Stimulated activated CD8-positive, alpha-beta memory T cell treated with anti-CD3 and anti-CD28 coated beads, Interleukin-7, amount 100 ng/mL, for 48 hours (primary cell): ENCODE measurements around the gene EVPLL.
"Not testable (repeated sequence)": the region's sequence is repeated elsewhere in the genome, so short reads cannot be mapped to it uniquely, and the experiment has no call there.

Source experiments
- DNase-seq, 2 donors: peaks; one replicate each; pipeline ENCODE4 v3.0.0-alpha.2; 2020; ENCODE audit warnings: low read depth in 1 of 2; ENCODE audit errors: extremely low read depth in 1 of 2

The EVPLL gene

DNA sequence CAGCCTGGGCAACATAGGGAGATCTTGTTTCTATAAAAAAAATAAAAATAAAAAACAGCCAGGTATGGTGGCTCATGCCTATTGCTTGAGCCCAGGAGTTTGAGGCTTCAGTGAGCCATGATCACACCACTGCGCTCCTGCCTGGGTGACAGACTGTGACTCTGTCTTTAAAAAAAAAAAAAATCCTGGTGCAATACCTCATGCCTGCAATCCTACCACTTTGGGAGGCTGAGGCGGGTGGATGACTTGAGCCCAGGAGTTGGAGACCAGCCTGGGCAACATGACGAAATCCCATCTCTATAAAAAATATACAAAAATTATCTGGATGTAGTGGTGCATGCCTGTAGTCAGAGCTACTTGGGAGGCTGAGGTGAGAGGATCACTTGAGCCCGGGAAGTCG is 1.0 kb downstream of the EVPLL start:
- not testable (repeated sequence) for DNase-seq

- no peak for DNase-seq
These were observed 1.9 kb downstream of the EVPLL start for GRCh38 chr17:18379246-18380146.

DNA sequence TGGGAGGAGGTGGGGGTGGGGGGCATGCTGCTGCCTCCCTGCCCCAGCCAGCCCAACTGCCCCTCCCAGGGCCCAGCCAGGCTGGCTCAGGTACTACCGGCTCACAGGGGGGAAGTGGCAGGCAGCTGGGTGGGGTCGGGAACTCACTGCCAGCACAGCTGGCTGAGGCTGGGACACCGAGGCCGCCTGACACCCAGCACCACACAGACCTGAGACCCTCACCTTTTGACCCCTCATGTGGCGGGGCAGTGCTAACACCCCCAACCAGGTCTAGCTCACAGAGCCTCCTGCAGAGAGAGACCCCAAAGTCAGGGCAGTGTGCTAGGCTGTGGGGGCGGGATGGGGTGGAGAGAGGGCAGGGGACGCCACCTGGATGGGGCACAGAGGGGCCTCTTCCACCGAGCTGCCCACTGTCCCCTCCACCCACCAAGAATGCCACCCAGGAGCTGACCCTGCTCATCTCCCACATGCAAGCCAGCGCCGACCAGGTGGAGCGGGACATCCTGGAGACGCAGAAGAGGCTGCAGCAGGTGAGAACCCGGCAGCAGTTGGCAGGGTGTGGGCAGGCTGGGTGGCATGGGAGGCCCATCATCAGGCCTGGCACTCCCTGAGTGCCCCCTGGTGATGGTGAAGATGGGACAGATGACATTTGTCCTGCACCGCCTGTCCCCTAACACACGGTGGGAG is 3.0 kb downstream of the EVPLL start:
- DNase-seq, result no peak

- DNase-seq, result no peak
These were observed 3.8 kb downstream of the EVPLL start for GRCh38 chr17:18381158-18381952.

GRCh38 chr17:18381953-18382245 is 4.3 kb downstream of the EVPLL start:
- no peak for DNase-seq

DNA sequence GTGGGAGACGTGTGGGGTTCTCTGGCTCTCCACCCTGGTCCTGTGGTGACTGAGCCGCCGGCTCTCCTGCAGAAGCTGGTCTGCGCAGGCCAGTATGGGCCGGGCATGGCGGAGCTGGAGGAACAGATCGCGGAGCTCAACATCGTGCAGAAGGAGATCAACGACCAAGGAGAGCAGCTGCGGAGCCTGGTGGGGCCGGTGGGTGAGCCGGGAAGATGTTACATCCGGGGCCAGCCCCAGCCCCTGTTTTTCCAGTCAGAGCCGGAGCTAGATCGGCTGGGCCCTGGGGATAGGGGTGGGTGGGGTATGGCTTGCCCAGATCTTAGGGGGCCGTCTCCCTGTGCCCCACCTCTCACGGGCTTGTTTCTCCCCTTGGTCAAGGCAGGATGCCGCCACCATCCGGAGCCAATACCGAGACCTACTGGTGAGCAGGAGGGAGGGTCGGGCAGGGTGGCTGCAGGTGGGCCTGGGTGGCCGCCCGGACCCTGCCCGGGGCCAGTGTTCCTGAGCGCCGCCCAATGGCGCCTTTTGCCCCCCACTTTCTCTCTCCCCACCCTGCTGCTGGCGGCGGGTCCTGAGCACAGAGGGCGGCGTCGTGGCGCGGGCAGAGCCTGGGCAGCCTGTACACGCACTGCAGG is 5.0 kb downstream of the EVPLL start:
- DNase-seq, result no peak

DNA sequence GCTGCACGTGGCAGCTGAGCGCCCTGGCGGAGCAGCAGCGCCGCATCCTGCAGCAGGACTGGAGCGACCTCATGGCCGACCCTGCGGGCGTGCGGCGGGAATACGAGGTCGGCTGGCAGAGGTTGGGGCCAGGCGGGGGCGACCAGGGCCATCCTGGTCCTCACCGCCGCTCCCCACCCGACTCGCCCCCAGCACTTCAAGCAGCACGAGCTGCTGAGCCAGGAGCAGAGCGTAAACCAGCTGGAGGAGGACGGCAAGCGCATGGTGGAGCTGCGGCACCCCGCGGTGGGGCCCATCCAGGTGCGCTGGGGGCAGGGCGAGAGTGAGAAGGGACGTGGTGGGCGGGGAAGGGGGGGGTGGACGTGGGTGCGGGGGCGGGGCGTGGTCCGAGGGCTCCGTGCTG is 5.5 kb downstream of the EVPLL start:
- not testable (repeated sequence) for DNase-seq

DNA sequence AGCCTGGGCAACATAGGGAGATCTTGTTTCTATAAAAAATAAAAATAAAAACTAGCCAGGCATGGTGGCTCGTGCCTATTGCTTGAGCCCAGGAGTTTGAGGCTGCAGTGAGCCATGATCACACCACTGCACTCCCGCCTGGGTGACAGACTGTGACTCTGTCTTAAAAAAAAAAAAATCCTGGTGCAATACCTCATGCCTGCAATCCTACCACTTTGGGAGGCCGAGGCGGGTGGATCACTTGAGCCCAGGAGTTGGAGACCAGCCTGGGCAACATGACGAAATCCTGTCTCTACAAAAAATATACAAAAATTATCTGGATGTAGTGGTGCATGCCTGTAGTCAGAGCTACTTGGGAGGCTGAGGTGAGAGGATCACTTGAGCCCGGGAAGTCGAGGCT is 6.7 kb downstream of the EVPLL start:
- not testable (repeated sequence) for DNase-seq

- DNase-seq, result not testable (repeated sequence)
These were observed 10.0 kb downstream of the EVPLL start for GRCh38 chr17:18387583-18387982.

GRCh38 chr17:18388266-18388665 is 10.7 kb downstream of the EVPLL start:
- DNase-seq, result not testable (repeated sequence)

DNA sequence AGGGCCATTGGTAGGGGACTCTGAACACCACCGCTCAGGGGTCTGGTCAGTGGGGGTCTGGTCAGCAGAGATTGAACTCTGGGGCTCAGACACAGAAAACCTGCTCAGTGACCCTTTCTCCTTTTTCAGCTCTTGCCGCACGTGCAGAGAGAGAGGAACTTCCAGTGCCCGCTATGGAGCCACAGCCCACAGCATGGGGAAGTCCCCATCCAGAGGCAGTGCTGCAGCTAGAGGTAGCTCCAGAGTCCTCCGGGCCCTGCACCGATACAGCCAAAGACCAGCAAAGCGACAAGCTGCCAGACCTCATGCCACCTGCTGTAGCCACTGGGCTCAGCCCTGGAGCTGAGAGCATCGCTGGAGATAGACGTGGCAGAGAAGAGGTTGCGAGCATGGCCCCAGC is 11.2 kb downstream of the EVPLL start:
- not testable (repeated sequence) for DNase-seq

- not testable (repeated sequence) for DNase-seq
These were observed 24.5 kb downstream of the EVPLL start for GRCh38 chr17:18401872-18402590.

GRCh38 chr17:18403166-18403565 is 25.6 kb downstream of the EVPLL start:
- not testable (repeated sequence) for DNase-seq

DNA sequence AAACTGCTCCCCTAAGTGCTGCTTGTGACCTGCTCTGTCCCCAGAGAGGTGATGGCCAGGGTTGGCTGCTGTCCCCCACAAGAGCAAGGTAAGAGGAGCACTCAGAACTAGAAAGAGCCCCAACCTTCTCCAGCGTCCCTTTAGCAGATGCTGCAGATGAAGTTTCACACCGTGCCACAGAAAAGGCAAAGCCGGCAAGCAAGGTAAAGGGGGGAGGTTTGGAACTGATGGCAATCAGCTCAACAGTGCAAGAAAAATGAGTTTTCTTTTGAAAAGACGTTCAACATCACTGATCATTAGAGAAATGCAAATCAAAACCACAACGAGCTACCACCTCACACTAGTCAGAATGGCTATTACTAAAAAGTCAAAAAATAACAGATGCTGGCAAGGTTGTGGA is 26.0 kb downstream of the EVPLL start:
- DNase-seq, result not testable (repeated sequence)

DNA sequence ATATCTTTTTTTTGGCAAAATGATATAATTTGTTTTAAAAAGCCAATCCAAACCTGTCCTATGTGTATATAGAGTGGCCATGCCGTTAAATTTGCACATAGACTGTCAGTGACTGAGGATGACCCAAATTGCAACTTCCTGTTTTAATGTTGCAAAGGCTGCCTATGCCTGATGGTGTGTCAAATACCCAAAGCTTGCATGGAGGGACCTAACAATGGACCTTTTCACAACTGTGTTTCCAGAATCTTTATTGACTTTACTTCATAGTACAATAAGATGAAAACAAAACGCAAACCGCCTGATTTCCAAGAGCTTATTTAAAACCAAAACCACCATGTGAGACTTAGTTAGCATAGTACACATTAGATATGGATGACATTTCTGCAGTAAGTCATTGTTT is 31.3 kb downstream of the EVPLL start:
- not testable (repeated sequence) for DNase-seq

DNA sequence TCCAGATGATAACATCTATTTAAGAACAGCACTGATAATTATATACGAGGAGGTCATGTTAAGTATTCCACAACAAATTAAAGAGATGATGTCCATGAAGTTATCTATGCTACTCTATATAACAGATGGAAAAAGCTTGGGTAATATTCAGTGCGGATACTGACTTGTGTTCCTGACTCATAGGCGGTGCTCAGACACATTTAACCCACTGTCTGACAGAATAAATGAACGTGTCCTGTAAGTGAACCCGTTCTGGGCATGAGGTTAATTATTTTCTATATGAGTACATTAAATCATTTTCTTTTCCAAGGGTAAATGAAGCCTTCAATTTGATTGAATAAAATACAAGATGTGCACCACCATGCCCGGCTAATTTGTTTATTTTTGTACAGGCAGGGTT is 31.7 kb downstream of the EVPLL start:
- not testable (repeated sequence) for DNase-seq

DNA sequence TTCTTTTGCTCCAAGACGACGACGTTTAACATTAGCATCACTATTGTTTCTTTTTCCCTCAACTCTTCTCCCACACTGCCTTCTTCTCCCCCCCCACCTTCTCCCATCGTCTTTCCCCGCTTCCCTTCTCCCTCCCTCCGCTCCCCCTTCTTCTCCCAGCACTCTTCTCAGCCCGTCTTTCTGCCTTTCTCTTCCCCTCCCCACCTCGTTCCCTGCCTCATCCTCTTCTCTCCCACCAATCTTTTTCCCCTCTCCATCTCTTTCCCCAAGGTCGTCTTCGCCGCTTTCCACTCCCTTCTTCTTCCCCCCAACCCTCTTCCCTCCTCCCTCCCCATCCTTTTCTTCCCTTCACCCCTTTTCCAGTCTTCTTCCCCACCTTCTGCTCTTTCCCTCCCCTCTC is 33.2 kb downstream of the EVPLL start:
- DNase-seq, result not testable (repeated sequence)

DNA sequence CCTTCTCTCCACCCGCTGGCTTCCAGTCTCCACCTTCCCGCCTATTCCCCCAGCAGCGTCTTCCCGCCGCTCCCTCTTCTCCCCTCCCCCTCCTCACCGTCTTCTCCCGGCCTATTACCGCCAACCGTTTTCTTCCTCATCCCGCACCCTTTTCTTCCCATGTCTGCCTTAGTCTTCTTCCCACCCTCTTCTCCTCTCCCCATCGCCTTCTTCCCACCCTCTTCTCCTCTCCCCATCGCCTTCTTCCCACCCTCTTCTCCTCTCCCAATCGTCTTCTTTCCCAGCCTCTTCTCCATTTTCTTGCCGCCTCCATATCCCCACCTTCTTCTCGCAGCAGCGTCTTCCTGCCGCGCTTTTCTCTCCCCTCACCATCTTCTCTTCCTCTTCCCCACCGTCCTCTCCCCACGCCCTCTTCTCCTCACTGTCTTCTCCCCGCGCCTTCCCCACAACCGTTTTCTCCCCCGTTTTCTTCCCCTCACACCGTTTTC is 33.8 kb downstream of the EVPLL start:
- not testable (repeated sequence) for DNase-seq

DNA sequence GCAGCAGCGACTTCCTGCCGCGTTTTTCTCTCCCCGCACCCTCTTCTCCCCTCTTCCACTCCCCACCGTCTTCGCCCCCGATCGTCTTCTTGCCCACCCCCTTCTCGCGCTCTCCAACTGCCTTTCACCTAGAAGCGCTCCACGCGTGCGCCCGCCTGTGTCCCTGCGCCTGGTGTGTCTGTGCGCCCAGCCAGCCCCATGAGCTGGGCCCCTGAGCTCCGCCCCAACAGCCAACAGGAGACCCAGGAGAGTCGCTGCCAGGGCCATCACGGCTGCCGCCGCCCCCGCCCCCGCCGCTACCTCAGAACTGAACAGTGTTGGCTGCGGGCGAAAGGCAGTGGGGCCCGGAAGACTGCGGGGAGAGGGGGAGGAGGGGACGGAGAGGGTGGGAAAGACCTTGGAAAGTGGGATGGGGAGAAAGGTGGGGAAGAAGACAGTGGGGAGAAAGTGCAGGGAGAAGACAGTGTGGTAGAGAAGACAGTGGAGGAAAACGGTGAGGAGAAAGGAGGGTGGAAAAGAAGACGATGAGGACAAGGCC is 34.5 kb downstream of the EVPLL start:
- not testable (repeated sequence) for DNase-seq

DNA sequence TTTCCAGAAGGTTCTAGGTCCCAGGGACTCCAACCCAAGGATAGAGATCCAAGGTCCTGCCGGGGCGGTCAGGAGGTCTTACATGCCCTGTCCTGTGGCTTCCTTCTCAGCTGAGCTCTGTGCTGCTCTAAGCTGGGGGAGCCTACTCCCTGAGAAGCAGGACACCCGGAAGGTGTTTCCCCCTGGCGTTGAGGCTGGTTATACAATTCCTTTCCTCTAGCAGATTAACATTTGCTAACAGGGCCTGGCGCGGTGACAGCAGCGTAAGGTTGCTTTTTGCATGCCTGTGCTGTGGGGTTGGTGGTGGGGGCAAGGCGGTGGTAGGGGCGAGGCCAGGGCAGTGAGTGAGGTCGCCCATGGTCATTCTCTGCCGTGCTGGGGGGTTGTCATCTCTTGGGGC is 43.9 kb downstream of the EVPLL start:
- not testable (repeated sequence) for DNase-seq
